ENCODE measurements around the gene AFAP1L1.

AFAP1L1 gene

GRCh38 chr5:149271716-149272563 lies at the start of gene AFAP1L1:
TSS of gene AFAP1L1 (plus strand) at chr5:149271859. CDS start at chr5:149271969, 110 bp downstream.
- peak in 1 of 2 experiments; percentile 23 for DNase-seq

- DNase-seq = no peak
These were observed 48.4 kb upstream of the AFAP1L1 start for GRCh38 chr5:149223081-149223848.

GRCh38 chr5:149224282-149224681 lies 47.4 kb upstream of the AFAP1L1 start:
- DNase-seq = no peak

GRCh38 chr5:149227168-149227826 lies 44.4 kb upstream of the AFAP1L1 start:
- no peak for DNase-seq

GRCh38 chr5:149228618-149229297 lies 42.9 kb upstream of the AFAP1L1 start:
- no peak for DNase-seq

GRCh38 chr5:149229298-149229937 lies 42.2 kb upstream of the AFAP1L1 start:
- no peak for DNase-seq

GRCh38 chr5:149235841-149236240 lies 35.8 kb upstream of the AFAP1L1 start:
- no peak for DNase-seq

GRCh38 chr5:149237662-149238061 lies 34.0 kb upstream of the AFAP1L1 start:
- DNase-seq = no peak

GRCh38 chr5:149238540-149238939 lies 33.1 kb upstream of the AFAP1L1 start:
- no peak for DNase-seq

- no peak for DNase-seq
These were observed 31.7 kb upstream of the AFAP1L1 start for GRCh38 chr5:149239917-149240316.

- no peak for DNase-seq
These were observed 31.2 kb upstream of the AFAP1L1 start for GRCh38 chr5:149240354-149240998.

- no peak for DNase-seq
These were observed 29.3 kb upstream of the AFAP1L1 start for GRCh38 chr5:149242339-149242738.

GRCh38 chr5:149246906-149247305 lies 24.8 kb upstream of the AFAP1L1 start:
- no peak for DNase-seq

GRCh38 chr5:149247726-149248125 lies 23.9 kb upstream of the AFAP1L1 start:
- no peak for DNase-seq

- no peak for DNase-seq
These were observed 20.1 kb upstream of the AFAP1L1 start for GRCh38 chr5:149251546-149251945.

GRCh38 chr5:149254506-149254905 lies 17.2 kb upstream of the AFAP1L1 start:
- DNase-seq = no peak

- DNase-seq = no peak
These were observed 15.2 kb upstream of the AFAP1L1 start for GRCh38 chr5:149256451-149256850.

GRCh38 chr5:149257131-149257530 lies 14.5 kb upstream of the AFAP1L1 start:
- no peak for DNase-seq

- DNase-seq = no peak
These were observed 13.6 kb upstream of the AFAP1L1 start for GRCh38 chr5:149257889-149258705.

- DNase-seq = no peak
These were observed 10.9 kb upstream of the AFAP1L1 start for GRCh38 chr5:149260761-149261160.

- no peak for DNase-seq
These were observed 10.4 kb upstream of the AFAP1L1 start for GRCh38 chr5:149261246-149261645.
